Measurements from ENCODE around the gene GNG7. TPM values are rescaled to one million over a fixed set of nuclear protein-coding genes. Genes with fewer than 3 reads are reported as not detected.

GNG7 gene
- total RNA-seq, 1 donor from 2014 or later = 1.8 TPM

- H3K27me3 Mint-ChIP-seq (ENCODE audit: low read depth, unreplicated experiment) = peaks cover 11% of the 10 kb centered on the region
- Histone ChIP-seq H3K27me3 (ENCODE audit: insufficient read depth, low read length) (peaks cover 1% of the 10 kb centered on the region), H3K9ac (ENCODE audit: low read length) (no peak overlapping the region), H3K79me2 (ENCODE audit: insufficient read depth, low read length) (no peaks in the 10 kb centered on the region), H3K27ac (ENCODE audit: low read depth, low read length) (no peak overlapping the region), H2AFZ (ENCODE audit: low read depth, low read length) (no peak overlapping the region), H3K4me1 (ENCODE audit: insufficient read depth, low read length) (peaks cover 4% of the 10 kb centered on the region), H3K36me3 (ENCODE audit: insufficient read depth, low read length) (no peaks in the 10 kb centered on the region), H3K4me2 (ENCODE audit: low read length) (no peak overlapping the region), H3K4me3 (ENCODE audit: insufficient read depth, low read depth, low read length) (no peak overlapping the region), H4K20me1 (ENCODE audit: insufficient read depth, low read length) (no peaks in the 10 kb centered on the region), H3K9me3 (ENCODE audit: insufficient read depth, low read depth, low read length) (no peaks in the 10 kb centered on the region)
- TF ChIP-seq CTCF (IDR thresholded peaks at IDR 0.05; ENCODE audit: insufficient read depth, low read depth, low read length) = no peak
- peaks cover 1% of the 10 kb centered on the region for H3K9me3 Mint-ChIP-seq (ENCODE audit: unreplicated experiment)
- no peak for DNase-seq (ENCODE audit: low read depth)
- no peak overlapping the region for H3K4me3 Mint-ChIP-seq (ENCODE audit: unreplicated experiment)
- FAIRE-seq = no peak
- H3K36me3 Mint-ChIP-seq (ENCODE audit: low read depth, unreplicated experiment) = no peaks in the 10 kb centered on the region
- no peak overlapping the region for H3K27ac Mint-ChIP-seq (ENCODE audit: unreplicated experiment)
- no peaks in the 10 kb centered on the region for H3K4me1 Mint-ChIP-seq (ENCODE audit: low read depth, unreplicated experiment)
Observed at GRCh38 chr19:2638417-2638940, 64.0 kb downstream of the GNG7 start.

GRCh38 chr19:2636897-2637683, 65.4 kb downstream of the GNG7 start:
- H3K27ac Mint-ChIP-seq (ENCODE audit: unreplicated experiment) = no peak overlapping the region
- Histone ChIP-seq H3K4me1 (ENCODE audit: insufficient read depth, low read length) (peaks cover 4% of the 10 kb centered on the region), H3K27me3 (ENCODE audit: insufficient read depth, low read length) (peaks cover 3% of the 10 kb centered on the region), H3K36me3 (ENCODE audit: insufficient read depth, low read length) (no peaks in the 10 kb centered on the region), H3K79me2 (ENCODE audit: insufficient read depth, low read length) (no peaks in the 10 kb centered on the region), H3K27ac (ENCODE audit: low read depth, low read length) (no peak overlapping the region), H3K4me2 (ENCODE audit: low read length) (peak overlapping the region; percentile 39), H2AFZ (ENCODE audit: low read depth, low read length) (no peak overlapping the region), H3K4me3 (ENCODE audit: insufficient read depth, low read depth, low read length) (no peak overlapping the region), H4K20me1 (ENCODE audit: insufficient read depth, low read length) (no peaks in the 10 kb centered on the region), H3K9me3 (ENCODE audit: insufficient read depth, low read depth, low read length) (no peaks in the 10 kb centered on the region), H3K9ac (ENCODE audit: low read length) (no peak overlapping the region)
- H3K4me3 Mint-ChIP-seq (ENCODE audit: unreplicated experiment) = no peak overlapping the region
- H3K36me3 Mint-ChIP-seq (ENCODE audit: low read depth, unreplicated experiment) = no peaks in the 10 kb centered on the region
- FAIRE-seq = no peak
- H3K9me3 Mint-ChIP-seq (ENCODE audit: unreplicated experiment) = peaks cover 3% of the 10 kb centered on the region
- no peak for DNase-seq (ENCODE audit: low read depth)
- peaks cover 11% of the 10 kb centered on the region for H3K27me3 Mint-ChIP-seq (ENCODE audit: low read depth, unreplicated experiment)
- no peaks in the 10 kb centered on the region for H3K4me1 Mint-ChIP-seq (ENCODE audit: low read depth, unreplicated experiment)
- TF ChIP-seq EZH2 (IDR thresholded peaks at IDR 0.05; ENCODE audit: insufficient read depth, low read length) = no peak
- TF ChIP-seq CTCF (IDR thresholded peaks at IDR 0.05; ENCODE audit: insufficient read depth, low read depth, low read length) = peak; percentile 40

All from astrocyte (in vitro differentiated cells and primary cell).